Measurements from ENCODE around the gene KLHL24. TPM values are rescaled to one million over a fixed set of nuclear protein-coding genes. Genes with fewer than 3 reads are reported as not detected.
A peak's percentile ranks its signal among the peaks of the same experiment; 100 is the strongest.

KLHL24 gene, protein sequence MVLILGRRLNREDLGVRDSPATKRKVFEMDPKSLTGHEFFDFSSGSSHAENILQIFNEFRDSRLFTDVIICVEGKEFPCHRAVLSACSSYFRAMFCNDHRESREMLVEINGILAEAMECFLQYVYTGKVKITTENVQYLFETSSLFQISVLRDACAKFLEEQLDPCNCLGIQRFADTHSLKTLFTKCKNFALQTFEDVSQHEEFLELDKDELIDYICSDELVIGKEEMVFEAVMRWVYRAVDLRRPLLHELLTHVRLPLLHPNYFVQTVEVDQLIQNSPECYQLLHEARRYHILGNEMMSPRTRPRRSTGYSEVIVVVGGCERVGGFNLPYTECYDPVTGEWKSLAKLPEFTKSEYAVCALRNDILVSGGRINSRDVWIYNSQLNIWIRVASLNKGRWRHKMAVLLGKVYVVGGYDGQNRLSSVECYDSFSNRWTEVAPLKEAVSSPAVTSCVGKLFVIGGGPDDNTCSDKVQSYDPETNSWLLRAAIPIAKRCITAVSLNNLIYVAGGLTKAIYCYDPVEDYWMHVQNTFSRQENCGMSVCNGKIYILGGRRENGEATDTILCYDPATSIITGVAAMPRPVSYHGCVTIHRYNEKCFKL
- 100 to 1,000 TPM; 118 to 301 (median 222) TPM for total RNA-seq

DNA sequence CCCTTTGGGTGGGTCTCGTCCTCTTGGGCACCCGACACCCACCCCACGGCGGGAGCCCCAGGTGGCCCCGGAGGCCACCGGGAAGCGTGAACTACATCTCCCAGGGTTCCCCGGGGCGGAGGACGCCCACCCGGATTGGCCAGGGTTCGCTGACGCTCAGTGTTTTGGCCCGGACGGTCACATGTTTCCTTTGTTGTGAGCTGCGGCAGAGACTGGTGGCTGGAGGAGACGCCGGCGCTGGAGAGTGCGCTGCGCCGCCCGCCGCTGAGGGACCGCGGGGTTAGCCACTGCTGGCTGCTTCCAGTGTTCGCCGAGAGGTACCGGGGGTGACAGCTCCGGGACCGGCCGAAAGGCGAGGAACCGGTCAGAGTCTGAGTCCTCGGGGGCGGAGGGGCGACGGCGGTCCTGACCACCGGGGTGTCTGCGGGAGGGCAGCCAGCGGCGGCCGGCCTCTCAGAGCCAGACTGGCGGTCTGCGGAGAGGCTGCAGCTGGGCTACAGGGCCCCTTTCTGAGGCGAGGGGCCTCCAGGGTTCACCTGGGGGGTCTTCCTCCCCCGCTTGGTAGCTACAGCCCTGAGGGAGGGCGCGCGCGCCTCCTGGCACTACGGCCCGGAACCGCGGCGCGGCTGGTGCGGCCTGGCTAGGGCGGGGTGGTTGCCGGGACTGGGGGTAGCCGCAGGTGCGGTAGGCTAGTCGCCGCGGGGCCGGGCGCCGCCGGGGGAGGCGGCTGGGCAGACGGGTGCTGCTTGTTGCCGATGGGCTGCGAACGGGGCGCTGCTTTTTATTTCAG is at the start of gene KLHL24:
Gene KLHL24 (plus strand): TSS at position 193 of the 790 bp plus-strand sequence. CDS start 14,734 bp downstream, outside the sequence.
- Histone ChIP-seq H3K27me3 (no peaks in the 10 kb centered on the region), H3K9me3 (no peaks in the 10 kb centered on the region), H3K4me3 (peak within 1 kb of the TSS; percentile 95 to 99 (median 98)), H3K27ac (peak within 1 kb of the TSS; percentile 99 to 100 (median 100)), H3K36me3 (no peaks in the 10 kb centered on the region), H3K4me1 (peaks cover 31 to 34% of the 10 kb centered on the region in 2 donors)
- TF ChIP-seq POLR2A (IDR thresholded peaks at IDR 0.05) = peak; percentile 100
- TF ChIP-seq, protein P1, sequence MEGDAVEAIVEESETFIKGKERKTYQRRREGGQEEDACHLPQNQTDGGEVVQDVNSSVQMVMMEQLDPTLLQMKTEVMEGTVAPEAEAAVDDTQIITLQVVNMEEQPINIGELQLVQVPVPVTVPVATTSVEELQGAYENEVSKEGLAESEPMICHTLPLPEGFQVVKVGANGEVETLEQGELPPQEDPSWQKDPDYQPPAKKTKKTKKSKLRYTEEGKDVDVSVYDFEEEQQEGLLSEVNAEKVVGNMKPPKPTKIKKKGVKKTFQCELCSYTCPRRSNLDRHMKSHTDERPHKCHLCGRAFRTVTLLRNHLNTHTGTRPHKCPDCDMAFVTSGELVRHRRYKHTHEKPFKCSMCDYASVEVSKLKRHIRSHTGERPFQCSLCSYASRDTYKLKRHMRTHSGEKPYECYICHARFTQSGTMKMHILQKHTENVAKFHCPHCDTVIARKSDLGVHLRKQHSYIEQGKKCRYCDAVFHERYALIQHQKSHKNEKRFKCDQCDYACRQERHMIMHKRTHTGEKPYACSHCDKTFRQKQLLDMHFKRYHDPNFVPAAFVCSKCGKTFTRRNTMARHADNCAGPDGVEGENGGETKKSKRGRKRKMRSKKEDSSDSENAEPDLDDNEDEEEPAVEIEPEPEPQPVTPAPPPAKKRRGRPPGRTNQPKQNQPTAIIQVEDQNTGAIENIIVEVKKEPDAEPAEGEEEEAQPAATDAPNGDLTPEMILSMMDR (IDR thresholded peaks at IDR 0.05 in 4 of 5, conservative IDR thresholded peaks at IDR 0.05 in 1 of 5) = no peak
- peak; percentile 95 to 96 for DNase-seq
- in situ Hi-C loops (cut with MboI; ENCODE audit: low sequenced_read_pairs in 4 of 4) = no loop called here
- intact Hi-C loops (cut with DNase I; ENCODE audit: low total_unique reads) = loop anchor here (2.0 to 10.0 kb wide), 9 partner anchors 63 to 1179 kb away; partner anchors contain the start of genes ABCC5, ATP11B, B3GNT5 and DVL3
- peak; percentile 78 to 82 for ATAC-seq

DNA sequence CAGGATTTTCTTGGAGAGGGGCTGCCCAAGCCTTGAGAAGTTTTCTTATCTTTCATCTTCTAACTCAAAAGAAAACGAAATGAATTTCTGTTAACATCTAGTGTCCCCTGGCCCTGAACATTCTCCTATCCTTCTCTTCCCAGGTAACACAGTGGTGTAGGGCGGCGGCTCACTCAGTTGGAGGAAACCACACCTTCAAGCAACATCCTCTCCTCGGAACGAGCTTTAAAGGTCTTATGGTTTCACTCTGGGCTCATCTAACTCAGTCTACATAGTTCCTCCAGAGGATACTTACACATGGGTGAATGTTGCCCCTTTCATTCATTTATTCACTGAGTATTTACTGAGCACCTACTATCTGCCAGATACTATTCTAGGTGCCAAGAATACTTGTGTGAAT is 48.9 kb upstream of the KLHL24 start:
- intact Hi-C loops (cut with DNase I; ENCODE audit: low total_unique reads) (no loop called here), in situ Hi-C loops (cut with MboI; ENCODE audit: low sequenced_read_pairs in 4 of 4) (no loop called here)
- Histone ChIP-seq H3K27ac (peak overlapping the region in 1 of 4 donors; percentile 35), H3K36me3 (no peaks in the 10 kb centered on the region), H3K4me1 (peaks cover 36 to 38% of the 10 kb centered on the region in 2 donors), H3K27me3 (no peaks in the 10 kb centered on the region), H3K4me3 (no peak overlapping the region), H3K9me3 (no peaks in the 10 kb centered on the region)
- TF ChIP-seq POLR2A (IDR thresholded peaks at IDR 0.05) = no peak
- TF ChIP-seq, protein P1 (IDR thresholded peaks at IDR 0.05 in 4 of 5, conservative IDR thresholded peaks at IDR 0.05 in 1 of 5) = no peak
- ATAC-seq = no peak
- DNase-seq = no peak

DNA sequence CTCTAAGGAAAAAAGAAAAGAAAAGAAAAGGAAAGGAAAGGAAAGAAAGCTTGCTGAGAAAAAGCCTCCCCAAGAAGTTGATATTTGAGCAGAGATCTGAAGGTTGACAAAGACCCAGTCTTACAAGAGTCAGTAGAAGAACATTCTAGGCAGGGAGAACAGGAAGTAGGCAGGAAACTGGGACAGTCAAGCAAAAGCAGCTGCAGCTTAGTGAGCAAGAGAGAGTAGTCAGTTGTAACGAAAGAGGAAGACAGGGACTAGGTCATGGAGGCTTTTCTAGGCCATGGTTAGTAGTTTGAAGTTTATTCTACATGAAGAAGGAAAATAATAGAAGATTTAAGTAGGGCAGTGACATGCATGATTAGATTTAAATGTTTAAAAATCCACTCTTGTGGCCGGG is 48.1 kb upstream of the KLHL24 start:
- no peaks in the 10 kb centered on the region for H3K9me3 ChIP-seq
- H3K36me3 ChIP-seq = no peaks in the 10 kb centered on the region
- intact Hi-C loops (cut with DNase I; ENCODE audit: low total_unique reads) = no loop called here
- no peak overlapping the region for H3K4me3 ChIP-seq
- in situ Hi-C loops (cut with MboI; ENCODE audit: low sequenced_read_pairs in 4 of 4) = no loop called here
- TF ChIP-seq POLR2A (IDR thresholded peaks at IDR 0.05) = no peak
- TF ChIP-seq, protein P1 (IDR thresholded peaks at IDR 0.05 in 4 of 5, conservative IDR thresholded peaks at IDR 0.05 in 1 of 5) = no peak
- no peak overlapping the region for H3K27ac ChIP-seq
- DNase-seq = no peak
- no peak for ATAC-seq
- H3K4me1 ChIP-seq = peaks cover 31 to 32% of the 10 kb centered on the region in 2 donors
- H3K27me3 ChIP-seq = no peaks in the 10 kb centered on the region

DNA sequence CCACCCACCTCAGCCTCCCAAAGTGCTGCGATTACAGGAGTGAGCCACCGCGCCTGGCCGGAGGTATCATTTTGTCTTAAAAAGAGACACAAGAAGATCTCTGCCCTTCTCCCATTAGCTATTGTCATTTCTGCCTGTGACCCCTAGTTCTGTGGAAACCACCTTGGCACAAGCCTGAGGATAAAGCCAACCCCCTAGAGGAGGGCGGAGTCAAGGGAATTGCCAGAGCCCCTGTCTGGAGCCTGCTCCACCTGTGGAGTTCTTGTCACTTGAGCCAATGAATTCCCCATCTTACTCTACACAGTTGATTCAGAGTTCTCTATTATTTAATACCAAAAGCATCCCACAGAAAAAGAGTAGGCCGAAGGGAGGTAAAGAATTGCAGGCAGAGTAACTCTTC is 45.0 kb upstream of the KLHL24 start:
- H3K27me3 ChIP-seq = no peaks in the 10 kb centered on the region
- DNase-seq (no peak), ATAC-seq (no peak)
- no peak overlapping the region for H3K4me3 ChIP-seq
- H3K4me1 ChIP-seq = peaks cover under 1 to 2% of the 10 kb centered on the region in 2 donors
- no peaks in the 10 kb centered on the region for H3K9me3 ChIP-seq
- H3K36me3 ChIP-seq = no peaks in the 10 kb centered on the region
- in situ Hi-C loops (cut with MboI; ENCODE audit: low sequenced_read_pairs in 4 of 4) (no loop called here), intact Hi-C loops (cut with DNase I; ENCODE audit: low total_unique reads) (no loop called here)
- no peak overlapping the region for H3K27ac ChIP-seq
- TF ChIP-seq, protein P1 (IDR thresholded peaks at IDR 0.05 in 4 of 5, conservative IDR thresholded peaks at IDR 0.05 in 1 of 5) = no peak
- TF ChIP-seq POLR2A (IDR thresholded peaks at IDR 0.05) = no peak
